NOMO-1 treated with dmso at 0.1 percent for 144 hours (cell line): Measurements from ENCODE around the gene ELFN1.

Experiments
- DNase-seq: peaks from one replicate; lab custom pipeline; 2025; ENCODE audit not compliant: unreplicated experiment; lab: John Stamatoyannopoulos, UW

The ELFN1 gene

GRCh38 chr7:1641661-1642260, 28.3 kb upstream of the ELFN1 start:
- no peak for DNase-seq

- DNase-seq: no peak
These were observed 27.8 kb upstream of the ELFN1 start for GRCh38 chr7:1642291-1642731.

GRCh38 chr7:1643270-1644092, 26.6 kb upstream of the ELFN1 start:
- no peak for DNase-seq

- no peak for DNase-seq
These were observed 25.6 kb upstream of the ELFN1 start for GRCh38 chr7:1644341-1645070.

- DNase-seq: no peak
These were observed 25.0 kb upstream of the ELFN1 start for GRCh38 chr7:1645071-1645409.

GRCh38 chr7:1645476-1645875, 24.6 kb upstream of the ELFN1 start:
- no peak for DNase-seq

- DNase-seq: no peak
These were observed 23.7 kb upstream of the ELFN1 start for GRCh38 chr7:1646391-1646790.

- no peak for DNase-seq
These were observed 22.9 kb upstream of the ELFN1 start for GRCh38 chr7:1646957-1647891.

- no peak for DNase-seq
These were observed 22.0 kb upstream of the ELFN1 start for GRCh38 chr7:1647961-1648672.

GRCh38 chr7:1649751-1650326, 20.2 kb upstream of the ELFN1 start:
- no peak for DNase-seq

- DNase-seq: no peak
These were observed 19.6 kb upstream of the ELFN1 start for GRCh38 chr7:1650363-1651030.

- no peak for DNase-seq
These were observed 19.0 kb upstream of the ELFN1 start for GRCh38 chr7:1651031-1651446.

- DNase-seq: no peak
These were observed 18.2 kb upstream of the ELFN1 start for GRCh38 chr7:1651891-1652290.

GRCh38 chr7:1653500-1653899, 16.6 kb upstream of the ELFN1 start:
- no peak for DNase-seq

- DNase-seq: no peak
These were observed 16.0 kb upstream of the ELFN1 start for GRCh38 chr7:1654111-1654510.

GRCh38 chr7:1654738-1655475, 15.2 kb upstream of the ELFN1 start:
- no peak for DNase-seq

- no peak for DNase-seq
These were observed 10.4 kb upstream of the ELFN1 start for GRCh38 chr7:1659696-1660095.

GRCh38 chr7:1661461-1661860, 8.6 kb upstream of the ELFN1 start:
- DNase-seq: no peak

GRCh38 chr7:1662101-1662500, 8.0 kb upstream of the ELFN1 start:
- no peak for DNase-seq
